K562 (cell line): ENCODE measurements around the gene LECT2. TPM values are rescaled to one million over a fixed set of nuclear protein-coding genes. Genes with fewer than 3 reads are reported as not detected.

Source experiments
- ATAC-seq: fragments of 200-7000 bp; cut with Tn5 transposase; 3 replicates; pipeline ENCODE4 v1.9.1; 2020; ENCODE audit warnings: moderate library complexity
- BruUV-seq: library from RNA; stranded (reverse); fragments of 400-500 nt; replicated peaks from 2 replicates; lab custom pipeline; 2021; lab: Mats Ljungman, UMichigan
- CTCF ChIA-PET: fragments of 300-600 bp; formaldehyde crosslinking; extraction: SDS; loops from one replicate; lab custom pipeline; 2021; ENCODE audit warnings: low intra/inter-chr PET ratio; lab: Yijun Ruan, JAX
- POLR2A ChIA-PET: fragments of 300-600, 350-650 bp; sonication (Branson Sonifier 250); formaldehyde crosslinking; extraction: SDS; loops from one replicate; lab custom pipeline; 2021; ENCODE audit warnings: antibody characterized with exemption, inconsistent platforms; lab: Yijun Ruan, JAX
- DNase-seq, 4 experiments: peaks; one replicate each; pipeline versions ENCODE4 v3.0.0 to v3.0.0-alpha.2; 2011 to 2018; ENCODE audit warnings: low spot score in 3 of 4, mixed read lengths in 3 of 4; ENCODE audit errors: extremely low read depth in 1 of 4
- FAIRE-seq: peaks from 2 replicates; lab custom pipeline; 2011; peaks lifted over from hg19 to GRCh38; lab: Jason Lieb, UNC
- H2AFZ ChIP-seq: 2 replicates; pipeline ENCODE4 v1.6.0; 2011; ENCODE audit warnings: low read depth, low read length, control low read depth, inconsistent platforms
- H3K27ac ChIP-seq: fragments of 200-600 bp; 3 replicates; pipeline ENCODE4 v1.8.0; 2011; ENCODE audit warnings: low read depth, mild to moderate bottlenecking, control low read depth, inconsistent platforms, low read length, moderate library complexity, mixed read lengths; ENCODE audit errors: extremely low read depth
- H3K27me3 ChIP-seq, 2 experiments: fragments of 300-600 bp in 1 of 2; 2 replicates in 1 of 2; 3 replicates in 1 of 2; pipeline versions ENCODE4 v1.6.0 to v1.8.0; 2011; ENCODE audit warnings: inconsistent platforms in 2 of 2, low read length in 2 of 2, mild to moderate bottlenecking in 1 of 2, mixed read lengths in 1 of 2, moderate library complexity in 1 of 2; ENCODE audit not compliant: control insufficient read depth in 2 of 2, insufficient read depth in 2 of 2
- H3K36me3 ChIP-seq: fragments of 300-600 bp; 3 replicates; pipeline ENCODE4 v1.8.0; 2011; ENCODE audit warnings: mild to moderate bottlenecking, low read length, inconsistent platforms; ENCODE audit not compliant: control insufficient read depth, insufficient read depth
- H3K4me1 ChIP-seq, 2 experiments: fragments of 200-600 bp in 1 of 2; replicated peaks in 1 of 2; 2 replicates in 1 of 2; 3 replicates in 1 of 2; pipeline versions ENCODE4 v1.5.1 to v1.8.0; 2011; ENCODE audit warnings: inconsistent platforms in 2 of 2, low read length in 2 of 2, mild to moderate bottlenecking in 1 of 2, mixed read lengths in 1 of 2, moderate library complexity in 1 of 2; ENCODE audit not compliant: control insufficient read depth in 2 of 2, insufficient read depth in 2 of 2
- H3K4me2 ChIP-seq: 2 replicates; pipeline ENCODE4 v1.6.1; 2011; ENCODE audit warnings: low read length, control low read depth, inconsistent platforms, mixed read lengths; ENCODE audit not compliant: insufficient read depth
- H3K4me3 ChIP-seq: fragments of 200-600 bp; sonication (generic), shearing (Covaris generic); 2 replicates; pipeline ENCODE4 v1.5.1; 2016; ENCODE audit warnings: control low read depth, inconsistent platforms
- H3K79me2 ChIP-seq: fragments of 200-600 bp; 3 replicates; pipeline ENCODE4 v1.8.0; 2011; ENCODE audit warnings: low read length, inconsistent platforms; ENCODE audit not compliant: control insufficient read depth, insufficient read depth
- H3K9ac ChIP-seq, 2 experiments: 2 replicates each; pipeline versions ENCODE4 v1.6.0 to v1.6.1; 2011; ENCODE audit warnings: low read depth in 2 of 2, low read length in 2 of 2, control low read depth in 1 of 2, inconsistent platforms in 1 of 2, mild to moderate bottlenecking in 1 of 2, mixed read lengths in 1 of 2; ENCODE audit not compliant: insufficient read depth in 1 of 2
- H3K9me1 ChIP-seq: one replicate; pipeline ENCODE4 v1.6.0; 2011; ENCODE audit warnings: inconsistent platforms, mild to moderate bottlenecking, low read length, moderate library complexity; ENCODE audit not compliant: control insufficient read depth, insufficient read depth
- H3K9me3 ChIP-seq: replicated peaks from 2 replicates; pipeline ENCODE4 v1.5.1; 2011; ENCODE audit warnings: low read depth, low read length, inconsistent platforms; ENCODE audit not compliant: control insufficient read depth, insufficient read depth
- H4K20me1 ChIP-seq: replicated peaks from 2 replicates; pipeline ENCODE4 v1.6.1; 2011; ENCODE audit warnings: low read length, inconsistent platforms, mixed read lengths; ENCODE audit not compliant: control insufficient read depth, insufficient read depth
- ARID2 ChIP-seq: fragments of 450-650 bp; IDR thresholded peaks from 2 replicates; pipeline ENCODE4 v1.6.1; 2017; ENCODE audit warnings: antibody characterized with exemption, mild to moderate bottlenecking
- EZH2 ChIP-seq: IDR thresholded peaks from 2 replicates; pipeline ENCODE4 v1.6.1; 2012; ENCODE audit warnings: low read depth, mild to moderate bottlenecking, inconsistent platforms, low read length, borderline replicate concordance
- HLTF ChIP-seq: fragments of 450-650 bp; IDR thresholded peaks from 2 replicates; pipeline ENCODE4 v1.6.1; 2016
- KAT2B ChIP-seq: IDR thresholded peaks from one replicate; pipeline ENCODE4 v1.6.1; 2012; ENCODE audit warnings: low read depth, mild to moderate bottlenecking, control low read depth, inconsistent platforms, low read length, moderate library complexity
- KAT7 ChIP-seq: sonication (generic); formaldehyde crosslinking; IDR thresholded peaks from 2 replicates; pipeline ENCODE4 v1.8.0; 2022; ENCODE audit warnings: missing genetic modification reagents, mild to moderate bottlenecking, borderline replicate concordance
- MLLT1 ChIP-seq, 2 experiments: fragments of 450-650 bp; IDR thresholded peaks; 2 replicates each; pipeline ENCODE4 v1.6.1; 2016
- NFYB ChIP-seq: IDR thresholded peaks from 2 replicates; pipeline ENCODE4 v1.6.1; 2011; ENCODE audit warnings: mild to moderate bottlenecking, moderate library complexity; ENCODE audit not compliant: insufficient read length; ENCODE audit errors: extremely low read depth
- PBX2 ChIP-seq, 2 experiments: IDR thresholded peaks in 1 of 2; conservative IDR thresholded peaks in 1 of 2; 2 replicates each; pipeline ENCODE4 v1.6.1; 2016; ENCODE audit warnings: low read depth in 2 of 2, mild to moderate bottlenecking in 1 of 2, missing compliant biosample characterization in 1 of 2, missing genetic modification characterization in 1 of 2, moderate library complexity in 1 of 2
- POLR2AphosphoS5 ChIP-seq: IDR thresholded peaks from 2 replicates; pipeline ENCODE4 v1.6.1; 2011; ENCODE audit warnings: mild to moderate bottlenecking, low read depth, low read length, moderate library complexity; ENCODE audit not compliant: control insufficient read depth, insufficient read depth
- RUNX1 ChIP-seq: sonication (generic); IDR thresholded peaks from 2 replicates; pipeline ENCODE4 v1.6.1; 2016; ENCODE audit warnings: antibody characterized with exemption, low read depth
- TAL1 ChIP-seq: fragments of 450-650 bp; IDR thresholded peaks from 2 replicates; pipeline ENCODE4 v1.6.1; 2016; ENCODE audit warnings: mild to moderate bottlenecking
- ZNF134 ChIP-seq: fragments of 250-450 bp; sonication (Bioruptor Pico); conservative IDR thresholded peaks from 2 replicates; pipeline ENCODE4 v1.4.0; 2020
- ZNF212 ChIP-seq: fragments of 450-650 bp; formaldehyde crosslinking; IDR thresholded peaks from 2 replicates; pipeline ENCODE4 v1.4.0; 2020; ENCODE audit warnings: mild to moderate bottlenecking
- ZNF316 ChIP-seq: fragments of 450-650 bp; IDR thresholded peaks from 2 replicates; pipeline ENCODE4 v1.6.1; 2016
- ZNF431 ChIP-seq: sonication (generic); formaldehyde crosslinking; IDR thresholded peaks from 2 replicates; pipeline ENCODE4 v1.8.0; 2022; ENCODE audit warnings: mild to moderate bottlenecking, missing genetic modification reagents
- ZNF584 ChIP-seq: fragments of 200-800 bp; sonication (Bioruptor generic); IDR thresholded peaks from 2 replicates; pipeline ENCODE4 v1.6.1; 2016; ENCODE audit warnings: low read depth, mild to moderate bottlenecking, missing genetic modification characterization, missing compliant biosample characterization
- ZNF639 ChIP-seq, 2 experiments: fragments of 200-800 bp in 1 of 2; sonication (Bioruptor generic) in 1 of 2; sonication (generic) in 1 of 2; formaldehyde crosslinking in 1 of 2; IDR thresholded peaks in 1 of 2; conservative IDR thresholded peaks in 1 of 2; 2 replicates each; pipeline versions ENCODE4 v1.5.0 to v1.6.1; 2016 to 2020; ENCODE audit warnings: missing compliant biosample characterization in 1 of 2, missing genetic modification characterization in 1 of 2, missing genetic modification reagents in 1 of 2
- ZNF695 ChIP-seq: fragments of 450-650 bp; formaldehyde crosslinking; IDR thresholded peaks from 2 replicates; pipeline ENCODE4 v1.4.0; 2020; ENCODE audit warnings: mild to moderate bottlenecking, moderate library complexity
- WGBS: fragments of 100-300 bp; shearing (Covaris generic); methylation state at CpG from one replicate; pipeline ENCODE4 v1.1.6; 2016; ENCODE audit warnings: low coverage, mixed read lengths; ENCODE audit not compliant: insufficient coverage; ENCODE audit errors: missing lambda C conversion rate; 5-methylcytosine and 5-hydroxymethylcytosine counted together
- in situ Hi-C: fragments of 300-500 bp; cut with MboI; formaldehyde crosslinking; loops from 4 replicates; pipeline ENCODE4 v1.15.0; 2018; ENCODE audit warnings: inconsistent platforms, mixed read lengths
- intact Hi-C: fragments of 100-400 bp; cut with micrococcal nuclease; formaldehyde crosslinking; loops from 2 replicates; pipeline ENCODE4 v1.14.2; 2022
- polyA plus RNA-seq, 8 experiments: library from polyadenylated mRNA; depleted of rRNA in 4 of 8; stranded (reverse) in 5 of 8; unstranded in 3 of 8; fragments of >200 nt; fragmentation: Nextera tagmentation in 2 of 8; fragmentation: Illumina TruSeq in 1 of 8; extraction: Ambion mirVana in 2 of 8; extraction: Trizol in 1 of 8; gene quantifications; 2 replicates each; pipeline versions ENCODE4 v1.2.1 to v1.2.3, GENCODE V29; 2011 to 2014; ENCODE audit warnings: inconsistent platforms in 1 of 8, missing spikeins in 1 of 8
- total RNA-seq, 7 experiments: library from RNA; depleted of rRNA in 6 of 7; stranded (reverse); fragments of >200 nt in 6 of 7; fragmentation: Illumina TruSeq in 2 of 7; extraction: Trizol in 2 of 7; gene quantifications; 2 replicates each; pipeline versions ENCODE4 v1.2.1 to v1.2.3, GENCODE V29; 2011 to 2021; ENCODE audit warnings: low replicate concordance in 1 of 7

LECT2 gene
- total and polyA plus RNA-seq, 9 of the 15 experiments (the other 6 are each of a cell fraction or from before 2014, with no cell fraction given), result not detected

- intact Hi-C loops, result no loop called here
- WGBS, result 0% methylated on average over 3 of the region's 3 CpGs
- H3K9me3 ChIP-seq, result no peaks in the 10 kb centered on the region
These were observed 54.5 kb downstream of the LECT2 start for GRCh38 chr5:135900276-135900675.

More at GRCh38 chr5:135900276-135900675, 54.5 kb downstream of the LECT2 start:
- POLR2A ChIA-PET, result no interaction called here
- TF ChIP-seq ZNF212 (no peak), ZNF639 (CRISPR knock-in tag; conservative IDR thresholded peaks at IDR 0.05 in 1 of 2, IDR thresholded peaks at IDR 0.05 in 1 of 2) (no peak), TAL1 (no peak), EZH2 (no peak), ARID2 (no peak), NFYB (no peak), ZNF134 (no peak), KAT7 (CRISPR knock-in tag) (no peak), KAT2B (no peak), ZNF431 (CRISPR knock-in tag) (no peak), ZNF695 (no peak), ZNF584 (CRISPR knock-in tag) (no peak), RUNX1 (no peak), POLR2AphosphoS5 (no peak), ZNF316 (no peak), MLLT1 (IDR thresholded peaks at IDR 0.05) (no peak), PBX2 (CRISPR knock-in tag; IDR thresholded peaks at IDR 0.05; ENCODE audit: low read depth) (no peak), PBX2 (tag; conservative IDR thresholded peaks at IDR 0.05; ENCODE audit: low read depth) (no peak), HLTF (no peak)
- FAIRE-seq (no peak), DNase-seq (no peak), ATAC-seq (no peak)
- Histone ChIP-seq H3K4me1 (peaks cover 0 to 4% of the 10 kb centered on the region in 2 experiments; a peak in 1 of 5 replicates), H4K20me1 (no peaks in the 10 kb centered on the region), H2AFZ (no peak overlapping the region), H3K79me2 (no peaks in the 10 kb centered on the region), H3K27me3 (peaks cover 0 to 23% of the 10 kb centered on the region in 2 experiments; a peak in 2 of 5 replicates), H3K4me2 (no peak overlapping the region), H3K27ac (no peak overlapping the region), H3K4me3 (no peak overlapping the region), H3K36me3 (no peaks in the 10 kb centered on the region), H3K9ac (no peak overlapping the region), H3K9me1 (no peaks in the 10 kb centered on the region)
- CTCF ChIA-PET, result no interaction called here
- no TSS peak for BruUV-seq
- in situ Hi-C loops, result no loop called here
